ENCODE data around the gene RS1. TPM values are rescaled to one million over a fixed set of nuclear protein-coding genes. Genes with fewer than 3 reads are reported as not detected.

Gene RS1
- total and polyA plus RNA-seq, 9 of the 15 experiments (the other 6 are each of a cell fraction or from before 2014, with no cell fraction given), result not detected

DNA sequence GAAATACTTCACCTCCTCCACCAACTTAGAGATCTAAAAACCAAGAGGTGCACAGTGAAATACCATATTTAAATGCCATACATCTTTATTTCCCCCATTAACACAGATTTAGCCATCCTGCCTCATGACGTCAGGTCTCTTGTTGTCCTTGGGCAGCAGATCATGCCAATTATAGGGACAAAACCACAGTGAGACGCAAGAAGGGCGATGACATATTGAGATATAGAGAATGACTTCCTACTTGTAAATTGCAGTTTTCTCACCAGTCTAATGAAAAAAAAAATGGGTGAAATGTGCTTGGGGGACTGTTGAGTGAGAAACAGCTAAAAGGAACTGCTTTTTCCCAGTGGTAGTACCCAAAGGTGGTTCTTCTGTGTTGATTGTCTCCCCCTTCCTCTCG, 24.3 kb downstream of the RS1 start (continued):
- TF ChIP-seq MEIS2 (IDR thresholded peaks at IDR 0.05; ENCODE audit: partially characterized antibody), result no peak
- TF ChIP-seq DPF2 (IDR thresholded peaks at IDR 0.05), result no peak
- no peak for TF ChIP-seq ILF3 (IDR thresholded peaks at IDR 0.05; ENCODE audit: borderline replicate concordance)
- no peak for TF ChIP-seq ZNF3 (CRISPR knock-in tag; IDR thresholded peaks at IDR 0.05)
- TF ChIP-seq, protein P1, sequence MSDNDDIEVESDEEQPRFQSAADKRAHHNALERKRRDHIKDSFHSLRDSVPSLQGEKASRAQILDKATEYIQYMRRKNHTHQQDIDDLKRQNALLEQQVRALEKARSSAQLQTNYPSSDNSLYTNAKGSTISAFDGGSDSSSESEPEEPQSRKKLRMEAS (CRISPR knock-in tag; IDR thresholded peaks at IDR 0.05), result no peak
- TF ChIP-seq TCF7L2 (IDR thresholded peaks at IDR 0.05; ENCODE audit: low read depth, low read length), result no peak
- no peak for TF ChIP-seq E2F3 (CRISPR knock-in tag; IDR thresholded peaks at IDR 0.05)

DNA sequence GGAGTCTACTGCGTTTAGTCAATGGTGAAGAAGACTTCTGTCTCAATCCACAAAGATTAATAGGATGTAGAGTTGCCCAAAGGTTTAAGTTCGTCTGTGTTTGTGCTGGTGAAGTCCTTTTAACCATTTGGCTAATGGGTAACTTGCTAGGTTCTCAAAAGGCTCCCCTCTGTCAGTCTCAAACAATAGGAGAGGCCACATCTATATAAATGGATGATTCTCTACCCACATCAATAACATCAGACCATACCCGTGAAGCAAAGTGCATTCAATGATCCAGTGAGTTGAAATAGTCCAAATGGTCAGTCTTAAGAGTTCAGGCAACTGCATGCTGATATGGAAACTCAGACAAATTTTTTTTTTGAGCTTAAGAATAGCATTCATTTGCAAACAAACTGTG, 28.1 kb downstream of the RS1 start:
- no peak overlapping the region for H3K4me2 ChIP-seq (ENCODE audit: insufficient read depth, low read length)
- POLR2A ChIA-PET, result interaction anchor here (0.7 kb wide), 1 partner anchor 57 kb away, joined by 3 read pairs; no protein-coding TSS in a partner anchor
- H3K27me3 ChIP-seq (ENCODE audit: control insufficient read depth in 2 of 2, insufficient read depth in 2 of 2, low read length in 2 of 2), result peaks cover 0 to 34% of the 10 kb centered on the region in 2 experiments; a peak in 3 of 5 replicates
- intact Hi-C loops (cut with micrococcal nuclease), result no loop called here
- no peak overlapping the region for H3K27ac ChIP-seq (ENCODE audit: extremely low read depth, low read depth, low read length)
- no peaks in the 10 kb centered on the region for H3K9me1 ChIP-seq (ENCODE audit: control insufficient read depth, insufficient read depth, low read length)
- DNase-seq (ENCODE audit: extremely low read depth in 1 of 4, low spot score in 3 of 4) (no peak), ATAC-seq (no peak), FAIRE-seq (no peak)
- CTCF ChIA-PET (ENCODE audit: low intra/inter-chr PET ratio), result no interaction called here
- H3K9me3 ChIP-seq (replicated peaks; ENCODE audit: control insufficient read depth, insufficient read depth, low read depth, low read length), result no peaks in the 10 kb centered on the region
- no TSS peak for BruUV-seq (replicated peaks)
- H3K79me2 ChIP-seq (ENCODE audit: control insufficient read depth, insufficient read depth, low read length), result no peaks in the 10 kb centered on the region
- WGBS (ENCODE audit: insufficient coverage, low coverage, missing lambda C conversion rate), result 0% methylated on average over 3 of the region's 3 CpGs
- H3K36me3 ChIP-seq (ENCODE audit: control insufficient read depth, insufficient read depth, low read length), result no peaks in the 10 kb centered on the region
- no peak overlapping the region for H3K9ac ChIP-seq (ENCODE audit: insufficient read depth in 1 of 2, low read depth in 2 of 2, low read length in 2 of 2)
- no peak overlapping the region for H3K4me3 ChIP-seq
- H3K4me1 ChIP-seq (replicated peaks in 1 of 2; ENCODE audit: control insufficient read depth in 2 of 2, insufficient read depth in 2 of 2, low read length in 2 of 2), result no peaks in the 10 kb centered on the region
- no peaks in the 10 kb centered on the region for H4K20me1 ChIP-seq (replicated peaks; ENCODE audit: control insufficient read depth, insufficient read depth, low read length)
- in situ Hi-C loops (cut with MboI), result no loop called here
- H2AFZ ChIP-seq (ENCODE audit: low read depth, low read length), result no peak overlapping the region
- TF ChIP-seq, protein P2, sequence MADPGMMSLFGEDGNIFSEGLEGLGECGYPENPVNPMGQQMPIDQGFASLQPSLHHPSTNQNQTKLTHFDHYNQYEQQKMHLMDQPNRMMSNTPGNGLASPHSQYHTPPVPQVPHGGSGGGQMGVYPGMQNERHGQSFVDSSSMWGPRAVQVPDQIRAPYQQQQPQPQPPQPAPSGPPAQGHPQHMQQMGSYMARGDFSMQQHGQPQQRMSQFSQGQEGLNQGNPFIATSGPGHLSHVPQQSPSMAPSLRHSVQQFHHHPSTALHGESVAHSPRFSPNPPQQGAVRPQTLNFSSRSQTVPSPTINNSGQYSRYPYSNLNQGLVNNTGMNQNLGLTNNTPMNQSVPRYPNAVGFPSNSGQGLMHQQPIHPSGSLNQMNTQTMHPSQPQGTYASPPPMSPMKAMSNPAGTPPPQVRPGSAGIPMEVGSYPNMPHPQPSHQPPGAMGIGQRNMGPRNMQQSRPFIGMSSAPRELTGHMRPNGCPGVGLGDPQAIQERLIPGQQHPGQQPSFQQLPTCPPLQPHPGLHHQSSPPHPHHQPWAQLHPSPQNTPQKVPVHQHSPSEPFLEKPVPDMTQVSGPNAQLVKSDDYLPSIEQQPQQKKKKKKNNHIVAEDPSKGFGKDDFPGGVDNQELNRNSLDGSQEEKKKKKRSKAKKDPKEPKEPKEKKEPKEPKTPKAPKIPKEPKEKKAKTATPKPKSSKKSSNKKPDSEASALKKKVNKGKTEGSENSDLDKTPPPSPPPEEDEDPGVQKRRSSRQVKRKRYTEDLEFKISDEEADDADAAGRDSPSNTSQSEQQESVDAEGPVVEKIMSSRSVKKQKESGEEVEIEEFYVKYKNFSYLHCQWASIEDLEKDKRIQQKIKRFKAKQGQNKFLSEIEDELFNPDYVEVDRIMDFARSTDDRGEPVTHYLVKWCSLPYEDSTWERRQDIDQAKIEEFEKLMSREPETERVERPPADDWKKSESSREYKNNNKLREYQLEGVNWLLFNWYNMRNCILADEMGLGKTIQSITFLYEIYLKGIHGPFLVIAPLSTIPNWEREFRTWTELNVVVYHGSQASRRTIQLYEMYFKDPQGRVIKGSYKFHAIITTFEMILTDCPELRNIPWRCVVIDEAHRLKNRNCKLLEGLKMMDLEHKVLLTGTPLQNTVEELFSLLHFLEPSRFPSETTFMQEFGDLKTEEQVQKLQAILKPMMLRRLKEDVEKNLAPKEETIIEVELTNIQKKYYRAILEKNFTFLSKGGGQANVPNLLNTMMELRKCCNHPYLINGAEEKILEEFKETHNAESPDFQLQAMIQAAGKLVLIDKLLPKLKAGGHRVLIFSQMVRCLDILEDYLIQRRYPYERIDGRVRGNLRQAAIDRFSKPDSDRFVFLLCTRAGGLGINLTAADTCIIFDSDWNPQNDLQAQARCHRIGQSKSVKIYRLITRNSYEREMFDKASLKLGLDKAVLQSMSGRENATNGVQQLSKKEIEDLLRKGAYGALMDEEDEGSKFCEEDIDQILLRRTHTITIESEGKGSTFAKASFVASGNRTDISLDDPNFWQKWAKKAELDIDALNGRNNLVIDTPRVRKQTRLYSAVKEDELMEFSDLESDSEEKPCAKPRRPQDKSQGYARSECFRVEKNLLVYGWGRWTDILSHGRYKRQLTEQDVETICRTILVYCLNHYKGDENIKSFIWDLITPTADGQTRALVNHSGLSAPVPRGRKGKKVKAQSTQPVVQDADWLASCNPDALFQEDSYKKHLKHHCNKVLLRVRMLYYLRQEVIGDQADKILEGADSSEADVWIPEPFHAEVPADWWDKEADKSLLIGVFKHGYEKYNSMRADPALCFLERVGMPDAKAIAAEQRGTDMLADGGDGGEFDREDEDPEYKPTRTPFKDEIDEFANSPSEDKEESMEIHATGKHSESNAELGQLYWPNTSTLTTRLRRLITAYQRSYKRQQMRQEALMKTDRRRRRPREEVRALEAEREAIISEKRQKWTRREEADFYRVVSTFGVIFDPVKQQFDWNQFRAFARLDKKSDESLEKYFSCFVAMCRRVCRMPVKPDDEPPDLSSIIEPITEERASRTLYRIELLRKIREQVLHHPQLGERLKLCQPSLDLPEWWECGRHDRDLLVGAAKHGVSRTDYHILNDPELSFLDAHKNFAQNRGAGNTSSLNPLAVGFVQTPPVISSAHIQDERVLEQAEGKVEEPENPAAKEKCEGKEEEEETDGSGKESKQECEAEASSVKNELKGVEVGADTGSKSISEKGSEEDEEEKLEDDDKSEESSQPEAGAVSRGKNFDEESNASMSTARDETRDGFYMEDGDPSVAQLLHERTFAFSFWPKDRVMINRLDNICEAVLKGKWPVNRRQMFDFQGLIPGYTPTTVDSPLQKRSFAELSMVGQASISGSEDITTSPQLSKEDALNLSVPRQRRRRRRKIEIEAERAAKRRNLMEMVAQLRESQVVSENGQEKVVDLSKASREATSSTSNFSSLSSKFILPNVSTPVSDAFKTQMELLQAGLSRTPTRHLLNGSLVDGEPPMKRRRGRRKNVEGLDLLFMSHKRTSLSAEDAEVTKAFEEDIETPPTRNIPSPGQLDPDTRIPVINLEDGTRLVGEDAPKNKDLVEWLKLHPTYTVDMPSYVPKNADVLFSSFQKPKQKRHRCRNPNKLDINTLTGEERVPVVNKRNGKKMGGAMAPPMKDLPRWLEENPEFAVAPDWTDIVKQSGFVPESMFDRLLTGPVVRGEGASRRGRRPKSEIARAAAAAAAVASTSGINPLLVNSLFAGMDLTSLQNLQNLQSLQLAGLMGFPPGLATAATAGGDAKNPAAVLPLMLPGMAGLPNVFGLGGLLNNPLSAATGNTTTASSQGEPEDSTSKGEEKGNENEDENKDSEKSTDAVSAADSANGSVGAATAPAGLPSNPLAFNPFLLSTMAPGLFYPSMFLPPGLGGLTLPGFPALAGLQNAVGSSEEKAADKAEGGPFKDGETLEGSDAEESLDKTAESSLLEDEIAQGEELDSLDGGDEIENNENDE (IDR thresholded peaks at IDR 0.05; ENCODE audit: low read depth, low read length), result no peak
- TF ChIP-seq, protein P3, sequence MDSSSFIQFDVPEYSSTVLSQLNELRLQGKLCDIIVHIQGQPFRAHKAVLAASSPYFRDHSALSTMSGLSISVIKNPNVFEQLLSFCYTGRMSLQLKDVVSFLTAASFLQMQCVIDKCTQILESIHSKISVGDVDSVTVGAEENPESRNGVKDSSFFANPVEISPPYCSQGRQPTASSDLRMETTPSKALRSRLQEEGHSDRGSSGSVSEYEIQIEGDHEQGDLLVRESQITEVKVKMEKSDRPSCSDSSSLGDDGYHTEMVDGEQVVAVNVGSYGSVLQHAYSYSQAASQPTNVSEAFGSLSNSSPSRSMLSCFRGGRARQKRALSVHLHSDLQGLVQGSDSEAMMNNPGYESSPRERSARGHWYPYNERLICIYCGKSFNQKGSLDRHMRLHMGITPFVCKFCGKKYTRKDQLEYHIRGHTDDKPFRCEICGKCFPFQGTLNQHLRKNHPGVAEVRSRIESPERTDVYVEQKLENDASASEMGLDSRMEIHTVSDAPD (CRISPR knock-in tag; IDR thresholded peaks at IDR 0.05), result no peak
- TF ChIP-seq ZNF561 (CRISPR knock-in tag; conservative IDR thresholded peaks at IDR 0.05), result no peak

All from K562 (cell line).